Cardiac ventricle fibroblast (primary cell): ENCODE measurements around the gene PYM1. TPM values are rescaled to one million over a fixed set of nuclear protein-coding genes. Genes with fewer than 3 reads are reported as not detected.

Source experiments
- total RNA-seq: library from RNA; depleted of rRNA; stranded (reverse); fragments of >200 nt; gene quantifications from 2 replicates; pipeline ENCODE4 v1.2.3, GENCODE V29; 2015

PYM1 gene
- 24.9 and 29.9 TPM in 2 replicates for total RNA-seq

DNA sequence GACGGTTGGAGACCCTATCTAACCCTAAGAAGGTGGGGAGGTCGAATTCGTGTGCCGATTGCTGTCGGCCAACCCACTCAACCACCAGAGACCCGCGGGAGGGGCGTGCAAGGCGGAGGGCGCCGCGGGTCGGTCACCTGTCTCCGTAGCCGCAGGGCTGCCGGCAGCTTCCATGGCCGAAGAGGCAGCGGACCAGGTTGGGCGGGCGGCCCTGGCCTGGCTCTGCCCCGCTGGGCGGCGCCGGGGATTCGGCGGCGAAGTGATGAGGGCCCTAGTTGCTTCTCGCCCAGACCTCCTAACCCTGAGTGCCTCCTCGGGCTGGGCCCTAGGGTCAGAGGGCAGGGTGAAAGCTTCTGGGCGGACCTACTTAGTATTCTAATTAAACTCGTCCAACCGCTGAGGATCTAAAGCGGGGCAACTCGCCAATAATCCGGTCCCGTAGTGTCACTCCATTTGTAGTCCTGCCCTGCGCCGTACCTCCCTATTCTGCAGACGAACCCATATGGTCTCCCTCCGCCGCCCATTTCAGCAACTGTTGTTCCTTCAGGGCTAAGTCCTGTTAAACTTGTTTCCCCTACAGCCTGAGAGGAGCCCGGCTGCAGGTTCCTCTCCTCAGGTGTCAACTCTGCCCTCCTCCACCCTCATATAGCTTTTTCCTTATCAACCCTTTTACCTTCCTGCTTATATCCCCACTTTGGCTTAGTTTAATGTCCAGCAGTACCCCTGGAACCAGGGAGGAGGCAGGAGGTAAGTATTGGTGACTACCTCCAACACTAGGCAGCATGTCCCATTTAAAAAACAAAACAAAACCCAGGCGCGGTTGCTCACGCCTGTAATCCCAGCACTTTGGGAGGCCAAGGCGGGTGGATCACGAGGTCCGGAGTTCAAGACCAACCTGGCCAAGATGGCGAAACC is at the start of gene PYM1:
TSS of gene PYM1 (minus strand) at position 307 of the 915 bp plus-strand sequence. CDS start at position 174, 133 bp downstream.

GRCh38 chr12:55973599-55974307 is 46.1 kb upstream of the PYM1 start, which contains the start of gene RAB5B:
RAB5B (plus strand) TSS chr12:55974078; CDS start chr12:55986961, 12,883 bp downstream.

GRCh38 chr12:55966408-55967281 is 39.0 kb upstream of the PYM1 start, which contains the start of gene CDK2:
CDK2 (plus strand) TSS chr12:55966830; CDS start chr12:55967009, 179 bp downstream.

DNA sequence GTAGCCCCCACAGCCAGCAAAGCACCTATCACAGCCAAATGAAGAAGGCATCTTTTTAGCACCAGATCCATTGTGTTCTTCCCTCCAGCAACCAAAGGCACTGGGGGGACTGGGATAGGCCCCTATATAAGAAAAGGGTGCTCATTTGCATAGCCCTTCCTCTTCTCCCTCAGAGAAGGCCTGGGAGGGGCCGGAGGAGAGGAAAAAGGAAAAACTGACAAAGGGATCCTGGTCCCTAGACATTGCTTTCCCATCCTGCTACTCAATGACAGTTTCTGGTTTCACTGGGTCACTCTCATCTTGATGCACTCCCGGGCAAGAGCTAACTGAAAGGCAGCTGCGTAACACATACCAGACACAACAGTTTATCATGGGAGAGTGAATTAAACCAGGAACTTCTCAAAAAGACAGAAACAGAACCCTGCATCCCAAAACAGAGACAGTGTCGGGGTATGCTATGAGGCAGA is 38.3 kb upstream of the PYM1 start, which contains the start of gene PMEL:
TSS of gene PMEL (minus strand) at position 102 of the 467 bp plus-strand sequence. CDS start at position 71, 31 bp downstream.

GRCh38 chr12:55930771-55931316 is 3.1 kb upstream of the PYM1 start, which contains the start of gene DGKA:
DGKA (plus strand) TSS chr12:55931162; CDS start chr12:55936504, 5,342 bp downstream.

Other genes starting within 250 kb of the PYM1 start
- gene ITGA7, start 220.0 kb downstream of the PYM1 start, total RNA-seq, result 89.7 and 106 TPM in 2 replicates
- 128 and 131 TPM in 2 replicates for gene BLOC1S1, start 211.8 kb downstream of the PYM1 start, total RNA-seq
- 33.4 and 34.8 TPM in 2 replicates for gene RDH5, start 207.5 kb downstream of the PYM1 start, total RNA-seq
- gene CD63, start 198.9 kb downstream of the PYM1 start, total RNA-seq, result 1,975 and 2,145 TPM in 2 replicates
- 6.6 and 8.2 TPM in 2 replicates for gene GDF11, start 184.8 kb downstream of the PYM1 start, total RNA-seq
- gene SARNP, start 110.2 kb downstream of the PYM1 start, total RNA-seq, result 62.7 and 67.1 TPM in 2 replicates
- gene ORMDL2, start 109.9 kb downstream of the PYM1 start, total RNA-seq, result 8.5 and 15.4 TPM in 2 replicates
- 27.6 and 32.8 TPM in 2 replicates for gene DNAJC14, start 98.3 kb downstream of the PYM1 start, total RNA-seq
- 36.8 and 37.2 TPM in 2 replicates for gene MMP19, start 85.0 kb downstream of the PYM1 start, total RNA-seq
- 39.6 and 47.5 TPM in 2 replicates for gene DGKA, start 3.3 kb upstream of the PYM1 start, total RNA-seq
- gene PMEL, start 38.1 kb upstream of the PYM1 start, total RNA-seq, result 0.44 and 0.68 TPM in 2 replicates
- 5.7 and 10.3 TPM in 2 replicates for gene CDK2, start 38.9 kb upstream of the PYM1 start, total RNA-seq
- 60.3 and 66.4 TPM in 2 replicates for gene RAB5B, start 46.2 kb upstream of the PYM1 start, total RNA-seq
- gene SUOX, start 69.4 kb upstream of the PYM1 start, total RNA-seq, result 13.0 and 18.5 TPM in 2 replicates
- gene IKZF4, start 93.1 kb upstream of the PYM1 start, total RNA-seq, result 2.6 and 4.5 TPM in 2 replicates
- 317 and 566 TPM in 2 replicates for gene RPS26, start 114.0 kb upstream of the PYM1 start, total RNA-seq
- 0.39 TPM in 1 of 2 replicates, not detected in the other for gene ERBB3, start 152.3 kb upstream of the PYM1 start, total RNA-seq
- gene PA2G4, start 176.7 kb upstream of the PYM1 start, total RNA-seq, result 72.1 and 74.9 TPM in 2 replicates
- gene RPL41, start 188.7 kb upstream of the PYM1 start, total RNA-seq, result 2,429 and 4,110 TPM in 2 replicates
- gene ZC3H10, start 190.4 kb upstream of the PYM1 start, total RNA-seq, result 3.8 and 4.0 TPM in 2 replicates
- 112 and 122 TPM in 2 replicates for gene ESYT1, start 200.4 kb upstream of the PYM1 start, total RNA-seq
- gene MYL6B, start 224.7 kb upstream of the PYM1 start, total RNA-seq, result 52.9 and 103 TPM in 2 replicates
- 1,038 TPM in 2 replicates for gene MYL6, start 230.5 kb upstream of the PYM1 start, total RNA-seq